Measurements from ENCODE around the gene C1orf105. TPM values are rescaled to one million over a fixed set of nuclear protein-coding genes. Genes with fewer than 3 reads are reported as not detected.

Gene C1orf105
- total and polyA plus RNA-seq, 5 donors from 2014 or later = not detected

GRCh38 chr1:172483448-172483847, 63.0 kb downstream of the C1orf105 start:
- H3K36me3 Mint-ChIP-seq = no peaks in the 10 kb centered on the region
- H3K27me3 ChIP-seq (ENCODE audit: control insufficient read depth, insufficient read depth, low read length) = peaks cover 14% of the 10 kb centered on the region
- H3K27ac ChIP-seq (ENCODE audit: insufficient read depth, low read length, poor library complexity, severe bottlenecking) = no peak overlapping the region
- H3K4me3 ChIP-seq (ENCODE audit: low read depth, low read length) = no peak overlapping the region
- H3K9me3 ChIP-seq (ENCODE audit: control insufficient read depth in 2 of 2, low read length in 2 of 2) = no peaks in the 10 kb centered on the region
- no peaks in the 10 kb centered on the region for H3K4me1 ChIP-seq (ENCODE audit: control insufficient read depth, insufficient read depth, low read length, poor library complexity, severe bottlenecking)
- DNase-seq = no peak
- H3K27me3 Mint-ChIP-seq = peaks cover 65% of the 10 kb centered on the region
- no peaks in the 10 kb centered on the region for H3K36me3 ChIP-seq (ENCODE audit: control insufficient read depth, insufficient read depth, low read length)
- H3K4me3 Mint-ChIP-seq = no peak overlapping the region
- no peak for ATAC-seq (ENCODE audit: low read depth in 2 of 2)
- peaks cover 0 to 2% (median 0%) of the 10 kb centered on the region in 7 donors for H3K9me3 Mint-ChIP-seq
- peaks cover 0 to 10% (median 2%) of the 10 kb centered on the region in 4 donors for H3K4me1 Mint-ChIP-seq
- no peak overlapping the region for H3K27ac Mint-ChIP-seq

GRCh38 chr1:172484252-172484651, 63.8 kb downstream of the C1orf105 start:
- Histone ChIP-seq H3K36me3 (ENCODE audit: control insufficient read depth, insufficient read depth, low read length) (no peaks in the 10 kb centered on the region), H3K4me3 (ENCODE audit: low read depth, low read length) (no peak overlapping the region), H3K27me3 (ENCODE audit: control insufficient read depth, insufficient read depth, low read length) (peaks cover 18% of the 10 kb centered on the region), H3K4me1 (ENCODE audit: control insufficient read depth, insufficient read depth, low read length, poor library complexity, severe bottlenecking) (no peaks in the 10 kb centered on the region), H3K27ac (ENCODE audit: insufficient read depth, low read length, poor library complexity, severe bottlenecking) (no peak overlapping the region), H3K9me3 (ENCODE audit: control insufficient read depth in 2 of 2, low read length in 2 of 2) (no peaks in the 10 kb centered on the region)
- no peaks in the 10 kb centered on the region for H3K36me3 Mint-ChIP-seq
- H3K9me3 Mint-ChIP-seq = peaks cover 0 to 2% (median 0%) of the 10 kb centered on the region in 7 donors
- no peak for ATAC-seq (ENCODE audit: low read depth in 2 of 2)
- H3K4me3 Mint-ChIP-seq = no peak overlapping the region
- peaks cover 66% of the 10 kb centered on the region for H3K27me3 Mint-ChIP-seq
- no peak overlapping the region for H3K27ac Mint-ChIP-seq
- DNase-seq = no peak
- H3K4me1 Mint-ChIP-seq = peaks cover 0 to 10% (median 2%) of the 10 kb centered on the region in 4 donors

- Mint-ChIP-seq H3K4me3 (no peak overlapping the region), H3K27me3 (peaks cover 67% of the 10 kb centered on the region), H3K9me3 (peaks cover 0 to 2% (median 0%) of the 10 kb centered on the region in 7 donors), H3K36me3 (no peaks in the 10 kb centered on the region), H3K4me1 (peaks cover 0 to 5% (median 0%) of the 10 kb centered on the region in 4 donors), H3K27ac (no peak overlapping the region)
- DNase-seq = no peak
- no peak for ATAC-seq (ENCODE audit: low read depth in 2 of 2)
- Histone ChIP-seq H3K4me3 (ENCODE audit: low read depth, low read length) (no peak overlapping the region), H3K36me3 (ENCODE audit: control insufficient read depth, insufficient read depth, low read length) (no peaks in the 10 kb centered on the region), H3K4me1 (ENCODE audit: control insufficient read depth, insufficient read depth, low read length, poor library complexity, severe bottlenecking) (no peaks in the 10 kb centered on the region), H3K27me3 (ENCODE audit: control insufficient read depth, insufficient read depth, low read length) (peaks cover 27% of the 10 kb centered on the region), H3K27ac (ENCODE audit: insufficient read depth, low read length, poor library complexity, severe bottlenecking) (no peak overlapping the region), H3K9me3 (ENCODE audit: control insufficient read depth in 2 of 2, low read length in 2 of 2) (no peaks in the 10 kb centered on the region)
Measured at GRCh38 chr1:172485626-172486025, 65.1 kb downstream of the C1orf105 start.

GRCh38 chr1:172486805-172487454, 66.4 kb downstream of the C1orf105 start:
- peaks cover 57% of the 10 kb centered on the region for H3K27me3 Mint-ChIP-seq
- no peak for ATAC-seq (ENCODE audit: low read depth in 2 of 2)
- peaks cover 0 to 5% (median 0%) of the 10 kb centered on the region in 4 donors for H3K4me1 Mint-ChIP-seq
- no peaks in the 10 kb centered on the region for H3K36me3 Mint-ChIP-seq
- no peak overlapping the region for H3K4me3 Mint-ChIP-seq
- no peaks in the 10 kb centered on the region for H3K9me3 ChIP-seq (ENCODE audit: control insufficient read depth in 2 of 2, low read length in 2 of 2)
- no peak overlapping the region for H3K27ac ChIP-seq (ENCODE audit: insufficient read depth, low read length, poor library complexity, severe bottlenecking)
- peaks cover 0 to 2% (median 0%) of the 10 kb centered on the region in 7 donors for H3K9me3 Mint-ChIP-seq
- H3K4me3 ChIP-seq (ENCODE audit: low read depth, low read length) = no peak overlapping the region
- H3K4me1 ChIP-seq (ENCODE audit: control insufficient read depth, insufficient read depth, low read length, poor library complexity, severe bottlenecking) = no peaks in the 10 kb centered on the region
- H3K27me3 ChIP-seq (ENCODE audit: control insufficient read depth, insufficient read depth, low read length) = peaks cover 34% of the 10 kb centered on the region
- no peak overlapping the region for H3K27ac Mint-ChIP-seq
- no peak for DNase-seq
- no peaks in the 10 kb centered on the region for H3K36me3 ChIP-seq (ENCODE audit: control insufficient read depth, insufficient read depth, low read length)

- Mint-ChIP-seq H3K4me3 (no peak overlapping the region), H3K4me1 (peaks cover 0 to 5% (median 0%) of the 10 kb centered on the region in 4 donors), H3K27ac (no peak overlapping the region), H3K27me3 (peaks cover 56% of the 10 kb centered on the region), H3K9me3 (peaks cover 0 to 2% (median 0%) of the 10 kb centered on the region in 7 donors), H3K36me3 (no peaks in the 10 kb centered on the region)
- ATAC-seq (ENCODE audit: low read depth in 2 of 2) (no peak), DNase-seq (peak in 1 of 3 donors; percentile 8)
- Histone ChIP-seq H3K9me3 (ENCODE audit: control insufficient read depth in 2 of 2, low read length in 2 of 2) (no peaks in the 10 kb centered on the region), H3K4me3 (ENCODE audit: low read depth, low read length) (no peak overlapping the region), H3K27me3 (ENCODE audit: control insufficient read depth, insufficient read depth, low read length) (peaks cover 37% of the 10 kb centered on the region), H3K4me1 (ENCODE audit: control insufficient read depth, insufficient read depth, low read length, poor library complexity, severe bottlenecking) (no peaks in the 10 kb centered on the region), H3K36me3 (ENCODE audit: control insufficient read depth, insufficient read depth, low read length) (no peaks in the 10 kb centered on the region), H3K27ac (ENCODE audit: insufficient read depth, low read length, poor library complexity, severe bottlenecking) (no peak overlapping the region)
Measured at GRCh38 chr1:172487550-172487949, 67.1 kb downstream of the C1orf105 start.

- Histone ChIP-seq H3K27ac (ENCODE audit: insufficient read depth, low read length, poor library complexity, severe bottlenecking) (no peak overlapping the region), H3K36me3 (ENCODE audit: control insufficient read depth, insufficient read depth, low read length) (no peaks in the 10 kb centered on the region), H3K4me1 (ENCODE audit: control insufficient read depth, insufficient read depth, low read length, poor library complexity, severe bottlenecking) (no peaks in the 10 kb centered on the region), H3K9me3 (ENCODE audit: control insufficient read depth in 2 of 2, low read length in 2 of 2) (no peaks in the 10 kb centered on the region), H3K27me3 (ENCODE audit: control insufficient read depth, insufficient read depth, low read length) (peaks cover 37% of the 10 kb centered on the region), H3K4me3 (ENCODE audit: low read depth, low read length) (no peak overlapping the region)
- ATAC-seq (ENCODE audit: low read depth in 2 of 2) (no peak), DNase-seq (no peak)
- Mint-ChIP-seq H3K4me3 (no peak overlapping the region), H3K9me3 (peaks cover 0 to 2% (median 0%) of the 10 kb centered on the region in 7 donors), H3K27me3 (peaks cover 48% of the 10 kb centered on the region), H3K27ac (no peak overlapping the region), H3K36me3 (no peaks in the 10 kb centered on the region), H3K4me1 (peaks cover 0 to 5% (median 0%) of the 10 kb centered on the region in 4 donors)
Measured at GRCh38 chr1:172488393-172488792, 67.9 kb downstream of the C1orf105 start.

- Histone ChIP-seq H3K9me3 (ENCODE audit: control insufficient read depth in 2 of 2, low read length in 2 of 2) (no peaks in the 10 kb centered on the region), H3K27ac (ENCODE audit: insufficient read depth, low read length, poor library complexity, severe bottlenecking) (no peak overlapping the region), H3K27me3 (ENCODE audit: control insufficient read depth, insufficient read depth, low read length) (peaks cover 29% of the 10 kb centered on the region), H3K4me3 (ENCODE audit: low read depth, low read length) (no peak overlapping the region), H3K4me1 (ENCODE audit: control insufficient read depth, insufficient read depth, low read length, poor library complexity, severe bottlenecking) (no peaks in the 10 kb centered on the region), H3K36me3 (ENCODE audit: control insufficient read depth, insufficient read depth, low read length) (no peaks in the 10 kb centered on the region)
- Mint-ChIP-seq H3K4me1 (peaks cover 0 to 3% (median 0%) of the 10 kb centered on the region in 4 donors), H3K36me3 (no peaks in the 10 kb centered on the region), H3K4me3 (no peak overlapping the region), H3K27me3 (peaks cover 38% of the 10 kb centered on the region), H3K9me3 (peaks cover 0 to 2% (median 0%) of the 10 kb centered on the region in 7 donors), H3K27ac (no peak overlapping the region)
- ATAC-seq (ENCODE audit: low read depth in 2 of 2) (no peak), DNase-seq (no peak)
Measured at GRCh38 chr1:172489847-172490246, 69.4 kb downstream of the C1orf105 start.

GRCh38 chr1:172492421-172492820, 71.9 kb downstream of the C1orf105 start:
- Histone ChIP-seq H3K27me3 (ENCODE audit: control insufficient read depth, insufficient read depth, low read length) (peaks cover 25% of the 10 kb centered on the region), H3K9me3 (ENCODE audit: control insufficient read depth in 2 of 2, low read length in 2 of 2) (no peaks in the 10 kb centered on the region), H3K27ac (ENCODE audit: insufficient read depth, low read length, poor library complexity, severe bottlenecking) (no peak overlapping the region), H3K4me1 (ENCODE audit: control insufficient read depth, insufficient read depth, low read length, poor library complexity, severe bottlenecking) (no peaks in the 10 kb centered on the region), H3K36me3 (ENCODE audit: control insufficient read depth, insufficient read depth, low read length) (no peaks in the 10 kb centered on the region), H3K4me3 (ENCODE audit: low read depth, low read length) (no peak overlapping the region)
- Mint-ChIP-seq H3K36me3 (no peaks in the 10 kb centered on the region), H3K27me3 (peaks cover 25% of the 10 kb centered on the region), H3K27ac (no peak overlapping the region), H3K4me1 (peaks cover 0 to 3% (median 0%) of the 10 kb centered on the region in 4 donors), H3K9me3 (no peaks in the 10 kb centered on the region), H3K4me3 (no peak overlapping the region)
- DNase-seq (no peak), ATAC-seq (ENCODE audit: low read depth in 2 of 2) (no peak)

Data from CD4-positive, CD25-positive, alpha-beta regulatory T cell (primary cell).